Activated CD4-positive, alpha-beta T cell treated with anti-CD3 and anti-CD28 coated beads, Interleukin-2, amount 50 U/mL, for 24 hours (primary cell): Measurements from ENCODE around the gene ARID1B.

ENCODE experiments used
- DNase-seq, 2 donors: peaks; one replicate each; pipeline ENCODE4 v3.0.0-alpha.2; 2020; ENCODE audit warnings: low read depth in 1 of 2, low spot score in 1 of 2

Gene ARID1B

GRCh38 chr6:156776840-156777576 is at the start of gene ARID1B:
Gene ARID1B, plus strand, starts transcription at chr6:156777378. Its CDS starts 303 bp downstream, at chr6:156777681.
- DNase-seq: peak; percentile 59 to 63

- DNase-seq: no peak
Observed at GRCh38 chr6:156727715-156728385, 49.3 kb upstream of the ARID1B start.

- no peak for DNase-seq
Observed at GRCh38 chr6:156729248-156729647, 47.9 kb upstream of the ARID1B start.

DNA sequence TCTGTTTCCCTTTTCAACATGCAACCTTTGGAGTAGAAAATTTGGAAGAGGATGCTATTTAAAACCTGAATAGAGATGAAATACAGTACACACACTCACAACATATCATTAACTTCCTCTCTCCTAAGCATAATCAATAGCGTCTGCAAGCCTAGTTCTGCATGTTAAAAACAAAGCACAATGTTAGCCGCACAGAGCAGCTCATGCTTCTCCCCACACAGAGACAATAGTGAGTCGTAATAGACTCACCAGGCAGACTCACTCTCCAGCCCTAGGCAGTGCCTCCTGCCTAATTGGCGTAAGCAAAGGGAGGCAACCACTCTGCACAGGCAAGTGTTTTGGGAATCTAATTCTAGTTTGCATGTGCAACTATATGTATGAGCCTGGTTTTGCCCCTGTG is 45.8 kb upstream of the ARID1B start:
- no peak for DNase-seq

DNA sequence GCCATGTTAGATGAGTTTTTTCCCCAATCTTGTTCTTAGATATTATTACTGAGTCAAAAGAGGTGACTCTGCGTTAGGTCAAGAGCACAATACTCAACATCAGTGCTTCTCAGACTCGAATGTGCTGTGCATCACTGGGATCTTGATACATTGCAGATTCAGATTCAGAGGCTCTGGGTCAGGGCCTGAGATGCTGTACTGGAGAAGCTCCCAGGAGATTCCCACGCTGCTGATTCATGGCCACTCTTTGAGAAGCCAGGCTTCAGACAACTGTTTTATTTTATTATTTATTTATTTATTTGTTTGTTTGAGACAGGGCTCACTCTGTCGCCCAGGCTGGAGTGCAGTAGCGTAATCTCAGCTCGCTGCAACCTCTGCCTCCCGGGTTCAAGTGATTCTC is 41.4 kb upstream of the ARID1B start:
- DNase-seq: no peak

DNA sequence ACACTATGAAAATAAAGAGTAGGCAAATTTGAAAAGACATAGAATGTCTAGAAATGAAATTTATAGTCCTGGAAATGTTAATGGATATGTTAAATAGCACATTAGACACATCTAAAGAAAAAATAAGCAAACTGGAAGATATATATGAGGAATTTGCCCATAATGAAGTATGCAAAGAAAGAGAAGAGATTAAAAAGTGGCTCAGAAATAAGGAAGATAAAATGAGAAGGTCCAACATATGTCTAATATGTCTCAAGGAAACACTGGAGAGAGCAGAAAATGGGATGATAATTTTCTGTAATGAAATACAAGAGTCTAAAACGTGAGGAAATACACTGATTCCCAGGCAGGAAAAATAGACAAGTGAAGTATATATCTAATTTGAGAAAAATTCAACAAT is 36.6 kb upstream of the ARID1B start:
- DNase-seq: no peak

- DNase-seq: no peak
Observed at GRCh38 chr6:156741287-156742073, 35.7 kb upstream of the ARID1B start.

DNA sequence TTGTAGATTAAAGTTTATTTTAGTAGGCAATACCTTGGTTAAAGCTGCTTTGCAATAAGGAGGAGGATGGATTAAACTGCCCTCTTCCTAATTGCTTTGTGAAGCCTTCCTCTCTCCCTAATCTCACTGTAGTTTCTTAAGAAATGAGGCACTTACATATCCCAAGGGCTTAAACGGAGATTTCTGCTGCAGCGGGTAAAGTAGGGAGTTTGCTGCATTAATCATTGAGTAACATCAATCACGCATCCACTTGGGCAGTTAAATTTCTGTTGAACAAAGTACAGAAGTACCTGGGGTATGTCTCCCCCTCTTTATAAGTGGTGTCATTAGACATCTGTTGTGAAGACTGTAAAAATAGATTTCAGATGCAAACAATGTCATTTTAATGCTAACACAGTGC is 29.5 kb upstream of the ARID1B start:
- no peak for DNase-seq

GRCh38 chr6:156748504-156748903 is 28.7 kb upstream of the ARID1B start:
- no peak for DNase-seq

GRCh38 chr6:156752666-156753301 is 24.4 kb upstream of the ARID1B start:
- no peak for DNase-seq

DNA sequence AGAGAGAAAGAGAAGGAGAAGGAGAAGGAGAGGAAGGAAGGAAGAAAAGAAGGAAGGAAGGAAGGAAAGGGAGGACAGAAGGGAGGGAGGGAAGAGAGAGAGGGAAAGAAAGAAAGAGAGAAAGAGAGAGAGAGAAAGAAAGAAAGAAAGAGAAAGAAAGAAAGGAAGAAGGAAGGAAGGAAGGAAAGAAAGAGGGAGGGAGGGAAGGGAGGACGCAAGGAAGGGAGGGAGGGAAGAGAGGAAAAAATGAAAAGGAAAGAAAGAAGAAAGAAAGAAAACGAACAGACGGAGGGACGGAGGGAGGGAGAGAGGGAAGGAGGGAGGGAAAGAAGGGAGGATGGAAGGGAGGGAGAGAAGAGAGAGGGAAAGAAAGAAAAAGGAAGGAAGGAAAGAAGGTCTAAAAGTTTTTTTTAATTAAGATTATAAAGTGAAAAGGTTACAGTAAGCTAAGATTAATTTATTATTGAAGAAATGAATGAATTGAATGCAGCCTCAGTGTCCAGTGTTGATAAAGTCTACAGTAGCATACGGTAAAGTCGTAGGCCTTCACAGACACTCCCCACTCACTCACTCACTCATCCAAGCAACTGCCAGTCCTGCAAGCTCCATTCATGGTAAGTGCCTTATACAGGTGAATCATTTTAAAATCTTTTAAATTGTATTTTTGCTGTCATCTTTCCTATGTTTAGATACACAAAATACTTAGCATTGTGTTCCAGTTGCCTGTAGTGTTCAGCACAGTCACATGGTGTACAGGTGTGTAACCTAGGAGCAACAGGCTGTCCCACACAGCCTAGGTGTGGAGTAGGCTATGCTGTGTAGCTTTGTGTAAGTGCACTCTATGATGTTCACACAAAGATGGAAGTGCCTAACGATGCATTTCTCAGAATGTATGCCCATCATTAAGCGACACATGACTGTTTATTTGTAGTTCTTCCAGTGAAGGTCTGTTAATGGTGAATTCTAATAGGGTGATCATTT is 20.3 kb upstream of the ARID1B start:
- no peak for DNase-seq

DNA sequence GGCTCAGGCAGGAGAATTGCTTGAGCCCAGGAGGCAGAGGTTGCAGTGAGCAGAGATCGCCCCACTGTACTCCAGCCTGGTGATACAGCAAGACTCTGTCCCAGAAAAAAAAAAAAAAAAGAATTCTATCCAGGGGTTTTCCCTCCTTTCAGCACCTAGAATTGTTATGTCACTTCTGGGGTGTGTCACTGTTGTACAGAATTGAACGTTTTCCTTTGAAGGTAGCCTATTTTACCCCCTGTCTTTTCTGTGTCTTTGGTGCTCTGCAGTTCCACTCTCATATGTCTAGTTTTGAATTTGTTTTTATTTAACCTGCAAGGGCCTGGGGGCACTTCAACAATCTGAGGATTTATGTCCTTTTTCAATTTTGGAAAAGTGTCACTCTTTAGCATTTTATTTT is 19.3 kb upstream of the ARID1B start:
- no peak for DNase-seq

GRCh38 chr6:156760377-156760776 is 16.8 kb upstream of the ARID1B start:
- no peak for DNase-seq

DNA sequence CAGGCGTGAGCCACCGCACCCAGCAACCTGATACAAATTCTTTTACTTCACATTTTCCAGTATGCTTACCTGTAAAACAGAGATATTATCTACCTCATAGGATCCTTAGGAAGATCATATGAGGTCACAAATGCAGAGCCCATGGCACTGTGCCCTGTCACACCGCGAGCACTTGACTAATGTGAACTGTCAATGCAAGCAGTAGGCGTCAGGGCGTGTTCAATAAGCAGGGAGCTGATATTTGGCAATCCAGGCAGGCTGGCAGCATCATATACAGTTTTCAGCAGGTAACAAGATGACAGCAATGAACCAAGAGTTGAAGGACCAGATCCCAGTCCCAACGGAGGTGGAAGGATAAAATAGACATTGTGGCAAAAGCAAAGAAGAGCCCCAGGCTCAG is 14.6 kb upstream of the ARID1B start:
- no peak for DNase-seq

- no peak for DNase-seq
Observed at GRCh38 chr6:156765117-156765516, 12.1 kb upstream of the ARID1B start.

DNA sequence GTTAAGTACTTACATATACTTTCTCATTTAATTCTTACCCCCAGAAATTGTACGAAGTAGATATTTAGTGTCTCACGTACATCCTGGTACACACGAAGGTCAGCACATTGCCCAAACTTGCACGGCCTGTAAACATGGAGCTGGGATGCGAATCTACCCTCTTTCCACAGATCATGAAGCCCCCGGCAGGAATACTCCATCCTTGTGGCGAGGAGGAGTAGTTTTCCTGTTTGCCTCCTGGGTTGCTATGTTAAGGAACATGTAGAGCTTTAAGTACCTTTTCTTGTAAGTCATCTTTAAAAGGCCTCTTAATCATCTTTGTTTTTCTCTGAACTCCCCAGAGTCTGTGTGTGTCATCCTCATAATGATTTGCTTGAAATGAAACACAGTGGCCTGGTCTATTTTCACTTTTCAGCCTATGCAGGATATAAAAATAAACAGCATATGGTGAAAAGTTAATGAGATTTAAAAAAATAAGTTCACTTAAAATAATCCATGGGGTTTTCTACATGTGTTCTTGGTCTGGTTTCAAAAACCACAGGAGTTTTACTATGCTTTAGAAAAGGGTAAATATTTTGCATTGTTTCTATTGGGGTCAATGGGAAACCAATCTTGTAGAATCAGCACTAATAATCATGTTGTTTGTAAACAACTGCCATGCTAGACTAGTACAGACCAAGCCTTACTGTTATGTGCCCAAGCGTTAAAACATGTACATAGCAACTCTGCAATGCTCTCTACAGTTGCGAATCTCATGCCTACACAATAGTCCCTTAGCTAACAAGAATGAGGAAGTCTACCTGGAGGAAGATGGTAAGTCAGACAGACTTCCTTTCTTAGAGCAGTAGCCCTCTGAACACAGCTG is 9.3 kb upstream of the ARID1B start:
- no peak for DNase-seq

GRCh38 chr6:156771047-156771446 is 6.1 kb upstream of the ARID1B start:
- no peak for DNase-seq

DNA sequence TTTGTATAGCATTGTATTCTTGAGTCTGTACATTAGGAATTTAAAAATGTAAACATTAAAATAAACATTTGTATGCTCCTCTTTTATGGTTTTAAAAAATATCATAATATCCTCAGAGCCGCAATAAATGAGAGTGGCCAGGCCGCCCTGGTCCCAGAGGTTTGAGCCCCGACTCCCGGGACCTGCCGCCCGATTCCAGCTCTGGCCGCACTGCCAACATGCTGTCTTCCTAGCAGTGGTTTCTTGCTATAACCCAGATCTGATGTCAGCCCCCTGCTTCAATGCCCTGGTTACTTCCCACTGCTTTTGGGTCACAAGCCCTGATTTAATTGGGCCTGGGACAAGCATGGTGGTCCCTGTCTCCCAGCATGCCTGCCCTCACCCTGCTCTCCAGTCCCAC is 5.4 kb upstream of the ARID1B start:
- no peak for DNase-seq

DNA sequence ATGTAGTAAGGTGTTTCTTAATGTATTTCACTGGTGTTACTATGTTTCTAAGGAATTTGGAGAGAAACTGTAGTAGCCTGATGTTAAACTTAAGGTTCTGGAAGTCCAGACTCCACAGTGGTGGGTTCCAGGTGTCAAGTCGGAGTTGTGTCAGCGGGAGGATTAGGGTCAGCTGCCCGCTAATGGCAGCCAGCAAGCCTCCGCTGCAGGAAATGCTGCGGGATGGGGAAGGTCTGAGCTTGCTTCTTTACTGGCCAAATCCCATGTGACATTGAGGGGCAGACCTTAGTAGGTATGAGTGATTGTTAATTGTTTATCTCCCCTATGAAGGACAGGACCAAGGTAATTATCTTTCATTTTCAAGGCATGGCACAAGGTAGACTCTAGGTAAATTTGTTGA is 3.7 kb upstream of the ARID1B start:
- DNase-seq: no peak
